Keratinocyte (primary cell): ENCODE data around the gene PTRHD1.

Experiments
- EZH2 ChIP-seq: IDR thresholded peaks from one replicate; pipeline ENCODE4 v1.6.1; 2012; ENCODE audit warnings: inconsistent platforms, mild to moderate bottlenecking, low read length, moderate library complexity
- TF ChIP-seq, protein P1 (sequence below), 3 experiments: IDR thresholded peaks in 1 of 3; conservative IDR thresholded peaks in 1 of 3; optimal IDR thresholded peaks in 1 of 3; 2 replicates in 2 of 3; 3 replicates in 1 of 3; pipeline versions ENCODE3 to v1.5.1; 2011; ENCODE audit warnings: low read length in 3 of 3, mild to moderate bottlenecking in 3 of 3, moderate library complexity in 2 of 3, control low read depth in 1 of 3, inconsistent platforms in 1 of 3; ENCODE audit not compliant: insufficient read depth in 2 of 3; ENCODE audit errors: extremely low read depth in 1 of 3

DNA sequence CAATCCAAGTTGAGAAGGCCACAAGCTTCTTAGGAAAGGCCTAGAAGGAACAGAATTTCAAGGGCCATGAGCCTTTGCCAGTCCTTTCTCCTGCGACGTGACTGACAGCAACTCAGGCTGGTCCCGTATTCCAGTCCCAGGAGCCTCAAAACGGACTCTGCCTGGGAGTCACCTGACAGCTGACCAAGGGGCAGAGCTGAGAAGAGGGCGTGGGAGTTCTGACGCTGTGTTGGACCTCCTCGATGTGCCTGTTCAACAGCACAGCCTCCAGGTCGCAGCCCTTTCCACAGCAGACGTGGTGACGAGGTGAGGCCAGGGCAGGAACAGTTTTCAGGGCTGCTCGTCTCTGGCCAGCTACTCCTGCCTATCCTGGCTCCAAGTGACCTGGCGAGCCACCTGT lies 37.6 kb upstream of the PTRHD1 start:
- TF ChIP-seq, protein P1, sequence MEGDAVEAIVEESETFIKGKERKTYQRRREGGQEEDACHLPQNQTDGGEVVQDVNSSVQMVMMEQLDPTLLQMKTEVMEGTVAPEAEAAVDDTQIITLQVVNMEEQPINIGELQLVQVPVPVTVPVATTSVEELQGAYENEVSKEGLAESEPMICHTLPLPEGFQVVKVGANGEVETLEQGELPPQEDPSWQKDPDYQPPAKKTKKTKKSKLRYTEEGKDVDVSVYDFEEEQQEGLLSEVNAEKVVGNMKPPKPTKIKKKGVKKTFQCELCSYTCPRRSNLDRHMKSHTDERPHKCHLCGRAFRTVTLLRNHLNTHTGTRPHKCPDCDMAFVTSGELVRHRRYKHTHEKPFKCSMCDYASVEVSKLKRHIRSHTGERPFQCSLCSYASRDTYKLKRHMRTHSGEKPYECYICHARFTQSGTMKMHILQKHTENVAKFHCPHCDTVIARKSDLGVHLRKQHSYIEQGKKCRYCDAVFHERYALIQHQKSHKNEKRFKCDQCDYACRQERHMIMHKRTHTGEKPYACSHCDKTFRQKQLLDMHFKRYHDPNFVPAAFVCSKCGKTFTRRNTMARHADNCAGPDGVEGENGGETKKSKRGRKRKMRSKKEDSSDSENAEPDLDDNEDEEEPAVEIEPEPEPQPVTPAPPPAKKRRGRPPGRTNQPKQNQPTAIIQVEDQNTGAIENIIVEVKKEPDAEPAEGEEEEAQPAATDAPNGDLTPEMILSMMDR (optimal IDR thresholded peaks at IDR 0.05 in 1 of 3, IDR thresholded peaks at IDR 0.05 in 1 of 3, conservative IDR thresholded peaks at IDR 0.05 in 1 of 3; ENCODE audit: extremely low read depth in 1 of 3, insufficient read depth in 2 of 3, low read length in 3 of 3), result no peak
- TF ChIP-seq EZH2, result no peak
